ENCODE results near the gene TOM1L1. TPM values are rescaled to one million over a fixed set of nuclear protein-coding genes. Genes with fewer than 3 reads are reported as not detected.

TOM1L1 gene
- total and polyA plus RNA-seq, 2 of the 8 experiments (the other 6 are each of a cell fraction or from before 2014, with no cell fraction given): 47.0 to 60.8 TPM

DNA sequence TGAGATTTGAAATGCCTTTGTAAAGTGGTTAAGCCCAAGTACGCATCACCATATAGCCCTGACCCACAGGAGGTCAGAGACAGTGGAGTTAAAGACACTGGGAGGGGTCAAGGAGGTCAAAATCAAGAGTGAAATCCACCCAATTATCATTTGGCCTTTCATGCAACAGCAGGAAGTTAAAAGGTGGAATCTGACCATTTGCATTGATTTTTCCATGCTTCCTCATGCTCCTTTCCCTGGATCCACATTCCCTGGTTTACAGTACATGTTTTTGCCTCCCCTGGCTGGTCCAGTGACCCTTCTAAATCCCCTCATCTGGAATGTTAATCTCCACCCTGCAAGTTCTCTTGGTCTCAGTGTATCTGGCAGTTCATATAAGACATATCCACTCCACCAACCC is 36.6 kb upstream of the TOM1L1 start:
- H3K4me3 ChIP-seq (ENCODE audit: extremely low read depth in 1 of 4, insufficient read depth in 2 of 4, low read depth in 3 of 4, low read length in 4 of 4): no peak overlapping the region

More for the DNA sequence above, 36.6 kb upstream of the TOM1L1 start:
- no peaks in the 10 kb centered on the region; the same call in 1 of the 2 replicates for H3K23me2 ChIP-seq (ENCODE audit: low read depth, low read length)
- no peak overlapping the region for H2BK120ac ChIP-seq (replicated peaks; ENCODE audit: low read depth, low read length)
- no peak overlapping the region for H3K56ac ChIP-seq (replicated peaks; ENCODE audit: insufficient read length, low read depth, low read length)
- no peaks in the 10 kb centered on the region for H3K36me3 ChIP-seq (ENCODE audit: control insufficient read depth in 2 of 4, insufficient read depth in 4 of 4, low read length in 3 of 4)
- H2BK15ac ChIP-seq (ENCODE audit: low read length): no peak overlapping the region
- no peak overlapping the region for H3K4ac ChIP-seq (replicated peaks; ENCODE audit: insufficient read length, low read depth, low read length)
- no peak overlapping the region for H4K91ac ChIP-seq (replicated peaks; ENCODE audit: insufficient read length, low read length)
- POLR2A ChIA-PET (ENCODE audit: partially characterized antibody): no interaction called here
- no peak overlapping the region for H2BK5ac ChIP-seq (ENCODE audit: low read depth, low read length)
- CTCF ChIA-PET (ENCODE audit: partially characterized antibody): no interaction called here
- H3K18ac ChIP-seq (ENCODE audit: extremely low read depth, low read length): no peak overlapping the region
- FAIRE-seq (no peak), DNase-seq (ENCODE audit: low read depth in 1 of 2, low spot score in 2 of 2) (no peak)
- H2BK12ac ChIP-seq (ENCODE audit: low read depth, low read length): no peak overlapping the region
- H3K27ac ChIP-seq (ENCODE audit: low read depth, low read length): no peak overlapping the region
- H3K9me3 ChIP-seq (ENCODE audit: insufficient read depth in 2 of 2, low read depth in 1 of 2, low read length in 1 of 2): no peaks in the 10 kb centered on the region
- H4K20me1 ChIP-seq (replicated peaks in 1 of 2; ENCODE audit: control insufficient read depth in 1 of 2, insufficient read depth in 2 of 2, low read length in 2 of 2): no peaks in the 10 kb centered on the region
- no peak overlapping the region for H2AK5ac ChIP-seq (ENCODE audit: low read depth, low read length)
- no peaks in the 10 kb centered on the region for H3K79me2 ChIP-seq (ENCODE audit: control insufficient read depth in 1 of 2, insufficient read depth in 2 of 2, low read length in 2 of 2)
- no peak overlapping the region for H2AFZ ChIP-seq (ENCODE audit: low read length)
- H4K8ac ChIP-seq (ENCODE audit: extremely low read depth, insufficient read depth, low read length): no peak overlapping the region
- H2BK20ac ChIP-seq (ENCODE audit: low read length): no peak overlapping the region
- no peaks in the 10 kb centered on the region for H3K79me1 ChIP-seq (ENCODE audit: low read depth, low read length)
- no peak overlapping the region for H3K23ac ChIP-seq (ENCODE audit: insufficient read length)
- no peak for TF ChIP-seq RFX5 (IDR thresholded peaks at IDR 0.05; ENCODE audit: borderline replicate concordance, low read depth, low read length)
- 74% methylated on average over 1 of the region's 1 CpG; no CpG with 5 or more reads in 1 of the 2 experiments for WGBS, 2 experiments (ENCODE audit: extremely low coverage in 1 of 2, insufficient coverage in 1 of 2, insufficient read length in 1 of 2, insufficient replicate concordance in 2 of 2, low coverage in 1 of 2, low lambda C conversion rate in 2 of 2, missing lambda C conversion rate in 1 of 2)
- H3K4me2 ChIP-seq (ENCODE audit: insufficient read depth in 1 of 2, low read depth in 2 of 2, low read length in 2 of 2): no peak overlapping the region
- no peak overlapping the region for H4K5ac ChIP-seq (ENCODE audit: insufficient read length, low read depth, low read length)
- H3K4me1 ChIP-seq (replicated peaks in 1 of 4; ENCODE audit: control insufficient read depth in 3 of 4, insufficient read depth in 4 of 4, low read length in 3 of 4): peaks cover 0 to 5% (median 0%) of the 10 kb centered on the region in 4 experiments; a peak in 1 of 7 replicates
- no peak overlapping the region for H3K14ac ChIP-seq (ENCODE audit: insufficient read length)
- H3K27me3 ChIP-seq (replicated peaks in 1 of 4; ENCODE audit: control insufficient read depth in 3 of 4, extremely low read depth in 1 of 4, insufficient read depth in 3 of 4, low read length in 3 of 4): no peaks in the 10 kb centered on the region
- no peak overlapping the region for H3K9ac ChIP-seq (replicated peaks in 1 of 4; ENCODE audit: extremely low read depth in 1 of 4, low read depth in 3 of 4, low read length in 3 of 4)
